ENCODE measurements around the gene PFKFB1.

Gene PFKFB1

GRCh38 chrX:54922547-54922946 lies 71.4 kb downstream of the PFKFB1 start:
- DNase-seq (ENCODE audit: low spot score) = no peak

GRCh38 chrX:54921427-54922021 lies 72.5 kb downstream of the PFKFB1 start:
- peak; percentile 86 for DNase-seq (ENCODE audit: low spot score)

- peak; percentile 64 for DNase-seq (ENCODE audit: low spot score)
These were observed 73.2 kb downstream of the PFKFB1 start, which contains the start of gene TRO for GRCh38 chrX:54920610-54921426. TRO (plus strand) TSS chrX:54920824; CDS start chrX:54922247, 1,423 bp downstream.

- DNase-seq (ENCODE audit: low spot score) = no peak
These were observed 84.0 kb downstream of the PFKFB1 start for GRCh38 chrX:54909941-54910340.

DNA sequence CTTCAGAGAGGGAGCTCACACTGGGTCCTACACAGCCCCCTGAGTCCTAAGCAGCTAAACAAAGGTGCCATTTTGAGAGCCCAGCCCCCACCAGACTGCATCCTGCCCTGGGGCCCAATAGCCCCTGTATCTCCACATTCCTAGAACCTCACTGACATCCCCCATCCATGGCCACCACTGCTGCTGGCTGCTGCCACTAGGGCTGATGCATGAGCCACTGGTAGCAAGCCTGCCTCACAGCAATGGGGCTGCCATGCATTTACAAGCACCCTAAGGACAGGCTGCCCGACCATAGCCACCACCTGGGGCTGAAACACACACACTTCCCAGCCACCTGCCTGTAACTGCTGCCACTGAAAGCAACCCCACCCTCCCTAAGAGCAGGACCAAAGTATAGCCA lies 99.8 kb downstream of the PFKFB1 start:
- no peak for DNase-seq (ENCODE audit: low spot score)

- DNase-seq (ENCODE audit: low spot score) = peak; percentile 17
These were observed 102.4 kb downstream of the PFKFB1 start for GRCh38 chrX:54891573-54891972.

DNA sequence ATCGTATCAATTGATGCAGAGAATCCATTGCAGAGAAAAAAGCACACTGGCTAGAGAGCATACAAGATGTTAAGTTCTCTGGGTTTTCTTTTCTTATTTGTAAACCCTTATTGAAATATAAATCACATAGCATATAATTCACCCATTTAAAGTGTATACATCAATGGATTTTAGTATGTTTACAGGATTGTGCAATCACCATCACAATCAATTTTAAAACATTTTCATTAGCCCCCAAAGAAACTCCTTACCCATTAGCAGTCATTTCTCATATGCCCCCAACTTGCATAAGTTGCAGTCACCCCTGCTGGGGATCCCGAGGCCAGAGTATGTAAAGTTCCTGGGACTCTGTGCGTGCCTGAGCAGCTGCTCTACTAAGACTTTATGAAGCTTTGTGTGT lies 108.2 kb downstream of the PFKFB1 start:
- no peak for DNase-seq (ENCODE audit: low spot score)

Small RNAs within 50 kb of the gene (small RNA-seq; reads per million reads assigned to genes)
- gene RF00614 = 0 reads per million in 2 experiments

All from SK-N-DZ (cell line).